Activated T-cell treated with anti-CD3 and anti-CD28 coated beads, Interleukin-2, amount 50 U/mL, for 1 hour (primary cell): Measurements from ENCODE around the gene HMX1.

Experiments used
- DNase-seq: peaks from one replicate; pipeline ENCODE4 v3.0.0-alpha.2; 2020

The HMX1 gene

GRCh38 chr4:8867624-8868320 is 3.9 kb downstream of the HMX1 start:
- DNase-seq = no peak

GRCh38 chr4:8866828-8867623 is 4.6 kb downstream of the HMX1 start:
- no peak for DNase-seq

DNA sequence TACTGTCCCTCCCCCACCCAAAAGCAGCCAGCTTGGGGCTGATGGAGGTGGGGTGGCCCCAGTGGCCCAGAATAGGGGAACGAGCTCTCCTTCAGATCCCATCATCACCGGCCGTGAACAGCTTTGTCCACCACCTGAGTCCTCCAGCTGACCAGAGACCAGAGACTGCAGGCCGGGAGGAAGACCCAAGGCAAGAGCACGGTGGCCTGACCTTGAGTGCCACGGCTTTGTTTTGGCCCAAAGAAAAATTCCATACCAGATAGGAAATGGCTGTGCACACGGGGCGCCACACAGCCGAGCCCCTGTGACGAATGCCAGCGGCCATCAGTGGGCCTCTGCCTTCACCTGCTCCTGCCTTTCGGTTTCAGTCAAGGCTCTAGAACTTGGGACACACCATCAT is 5.2 kb downstream of the HMX1 start:
- no peak for DNase-seq

- DNase-seq = no peak
These were observed 5.8 kb downstream of the HMX1 start for GRCh38 chr4:8865681-8866310.

DNA sequence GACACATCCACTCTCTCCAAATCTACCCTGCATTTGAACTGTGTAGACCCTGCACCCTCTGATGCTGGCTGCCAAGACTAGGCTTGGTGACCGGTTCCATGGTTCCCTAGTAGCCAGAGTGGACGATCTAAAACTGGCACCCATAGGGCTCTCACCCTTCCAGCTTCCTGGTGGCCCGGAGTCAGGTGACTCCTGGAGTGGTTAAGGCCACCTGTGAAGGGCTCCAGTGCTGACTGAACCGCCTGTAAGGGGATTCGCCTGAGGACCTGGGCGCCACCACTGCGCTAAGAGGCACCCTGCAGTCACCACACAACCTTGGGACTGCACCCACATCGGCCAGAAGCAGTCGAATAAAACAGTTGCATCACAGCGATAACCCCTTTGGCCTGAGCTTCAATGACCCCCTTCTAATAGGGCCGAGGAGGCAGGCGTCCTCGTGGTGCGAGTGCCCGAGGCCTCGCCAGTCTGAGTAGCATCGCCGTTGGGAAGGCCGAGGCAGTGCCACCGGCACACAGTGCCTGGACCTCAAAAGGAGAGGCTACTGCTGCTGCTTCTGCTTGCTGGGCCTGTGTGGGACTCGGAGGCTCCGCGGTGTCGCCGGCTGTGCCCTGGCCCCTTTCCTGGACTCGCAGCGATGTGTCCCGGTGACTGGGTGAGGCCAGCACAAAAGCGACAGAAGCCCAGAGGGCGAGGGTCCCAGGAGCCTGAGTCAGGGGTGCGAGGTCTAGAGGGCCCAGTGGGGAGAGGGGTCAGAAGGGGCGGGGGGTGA is 6.5 kb downstream of the HMX1 start:
- DNase-seq = no peak

- DNase-seq = no peak
These were observed 7.7 kb downstream of the HMX1 start for GRCh38 chr4:8863686-8864682.

- DNase-seq = no peak
These were observed 8.6 kb downstream of the HMX1 start for GRCh38 chr4:8862800-8863685.

GRCh38 chr4:8862334-8862733 is 9.3 kb downstream of the HMX1 start:
- no peak for DNase-seq

- no peak for DNase-seq
These were observed 9.9 kb downstream of the HMX1 start for GRCh38 chr4:8861576-8862295.

DNA sequence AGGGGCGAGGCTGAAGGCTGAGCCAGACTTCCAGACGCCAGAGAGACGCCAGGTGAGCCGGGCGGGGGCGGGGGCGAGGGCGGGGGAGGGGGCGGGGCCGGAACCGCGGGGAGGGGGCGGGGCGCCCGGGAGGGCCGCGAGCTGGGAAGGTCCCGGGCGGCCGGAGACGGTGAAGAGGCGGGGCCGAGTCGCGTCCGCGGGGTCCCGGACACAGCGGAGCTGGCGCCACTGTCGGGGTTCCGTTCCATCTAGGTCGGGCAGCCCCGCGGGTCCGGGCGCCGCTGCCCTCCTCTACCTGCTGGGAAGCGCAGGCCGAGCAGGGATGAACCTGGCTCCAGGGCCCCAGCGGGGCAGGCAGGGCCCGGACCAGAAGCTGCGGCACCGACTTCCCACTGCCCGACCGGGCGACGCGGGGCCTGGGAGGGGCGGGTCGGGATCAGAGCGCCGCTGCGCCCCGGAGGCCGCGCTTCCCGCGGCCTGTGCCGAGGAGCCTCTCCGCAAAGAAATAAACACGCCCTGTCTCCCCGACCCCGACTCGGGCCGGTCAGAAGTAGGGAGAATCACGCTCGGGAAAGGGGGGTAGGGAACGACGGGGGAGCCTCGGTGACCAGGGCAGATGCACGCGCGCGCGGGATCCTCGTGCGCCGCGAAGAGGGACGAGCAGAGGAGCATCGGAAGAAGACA is 10.6 kb downstream of the HMX1 start:
- no peak for DNase-seq

DNA sequence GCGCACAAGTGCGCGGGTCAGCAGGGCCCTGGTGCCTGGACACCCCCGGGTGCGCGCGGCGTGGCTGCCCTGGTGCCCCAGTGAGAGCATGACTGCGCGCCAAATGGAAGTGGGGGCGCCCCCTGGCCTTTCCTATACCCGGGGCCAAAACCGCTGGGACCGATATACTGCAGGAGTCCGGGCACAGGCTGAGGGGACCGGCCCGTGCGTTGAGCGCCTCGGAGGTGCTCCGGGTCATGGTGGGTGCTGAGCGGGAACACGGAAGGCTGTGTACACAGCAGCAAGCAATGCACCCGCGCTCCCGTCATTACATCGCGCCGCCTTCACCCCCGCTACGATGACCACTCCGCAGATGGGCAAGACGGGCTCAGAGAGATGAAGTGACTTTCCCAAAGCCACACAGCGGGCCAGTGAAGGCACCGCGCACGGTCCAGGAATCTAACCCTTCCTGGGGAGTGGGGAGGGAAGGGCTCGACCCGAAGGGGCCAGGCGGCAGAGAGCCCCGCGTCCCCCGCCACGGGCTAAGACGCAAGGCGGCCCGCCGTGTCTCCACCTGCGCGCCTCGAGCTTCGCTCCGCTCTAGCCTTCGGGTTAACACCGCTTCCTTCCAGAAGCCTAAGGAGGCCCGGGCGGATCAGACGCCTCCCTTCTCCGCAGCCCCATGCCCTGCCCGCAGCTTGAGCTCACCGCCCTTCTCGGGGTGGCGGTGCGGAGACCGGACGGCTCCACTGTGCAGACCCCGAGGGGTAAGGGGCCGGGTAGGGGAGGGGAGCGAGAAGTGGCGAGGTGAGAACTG is 11.3 kb downstream of the HMX1 start:
- no peak for DNase-seq

DNA sequence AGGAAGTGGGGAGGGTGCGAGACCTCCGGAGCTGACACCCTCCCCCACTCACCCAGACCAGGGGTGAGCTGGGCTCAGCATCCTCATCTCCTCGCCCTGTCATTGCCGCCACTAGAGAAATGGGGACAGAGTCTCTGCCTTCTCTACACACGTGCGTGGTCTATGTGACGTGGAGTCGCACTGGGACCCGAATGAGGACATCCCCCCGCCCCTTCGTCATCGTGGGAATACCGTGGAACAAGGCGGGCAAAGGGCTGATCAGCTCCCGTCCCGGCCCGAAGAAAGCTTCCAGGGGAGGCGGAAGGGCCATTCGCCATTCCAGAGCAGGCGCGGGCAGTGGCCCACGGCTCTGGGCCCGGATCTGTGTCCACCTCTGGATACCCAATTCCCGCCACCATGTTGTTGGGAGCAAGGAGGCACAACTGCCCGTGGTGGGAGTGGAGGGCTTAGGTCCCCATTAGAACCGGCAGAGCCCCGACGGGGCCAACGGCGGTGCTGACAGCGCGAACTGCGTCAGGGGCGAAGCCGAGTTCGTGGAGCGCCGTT is 12.0 kb downstream of the HMX1 start:
- DNase-seq = no peak

DNA sequence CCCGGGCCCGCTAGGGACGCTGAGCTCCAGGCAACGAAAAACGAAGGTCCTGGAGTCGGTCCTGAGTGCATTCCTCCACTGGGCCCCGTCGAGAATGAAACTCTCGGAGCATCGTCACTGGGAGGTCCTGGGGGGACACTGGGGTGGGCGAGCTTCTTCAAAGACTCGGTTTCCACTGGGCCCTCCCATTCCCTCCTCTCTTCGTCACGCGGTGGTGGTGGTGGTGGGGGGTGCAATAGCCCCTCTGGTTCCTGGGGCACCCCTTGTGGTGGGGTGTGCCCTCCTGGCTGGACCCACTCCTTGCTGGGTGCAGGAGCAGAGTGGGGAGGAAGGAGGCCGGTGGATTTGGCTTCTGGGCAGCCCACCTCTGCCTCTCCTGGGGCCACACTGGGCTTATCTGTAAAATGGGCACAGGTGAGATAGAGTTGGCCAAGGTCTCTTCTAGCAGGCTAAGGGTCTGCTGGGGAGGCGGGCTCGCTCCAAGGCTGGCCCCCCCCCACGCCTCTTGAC is 12.9 kb downstream of the HMX1 start:
- DNase-seq = no peak

DNA sequence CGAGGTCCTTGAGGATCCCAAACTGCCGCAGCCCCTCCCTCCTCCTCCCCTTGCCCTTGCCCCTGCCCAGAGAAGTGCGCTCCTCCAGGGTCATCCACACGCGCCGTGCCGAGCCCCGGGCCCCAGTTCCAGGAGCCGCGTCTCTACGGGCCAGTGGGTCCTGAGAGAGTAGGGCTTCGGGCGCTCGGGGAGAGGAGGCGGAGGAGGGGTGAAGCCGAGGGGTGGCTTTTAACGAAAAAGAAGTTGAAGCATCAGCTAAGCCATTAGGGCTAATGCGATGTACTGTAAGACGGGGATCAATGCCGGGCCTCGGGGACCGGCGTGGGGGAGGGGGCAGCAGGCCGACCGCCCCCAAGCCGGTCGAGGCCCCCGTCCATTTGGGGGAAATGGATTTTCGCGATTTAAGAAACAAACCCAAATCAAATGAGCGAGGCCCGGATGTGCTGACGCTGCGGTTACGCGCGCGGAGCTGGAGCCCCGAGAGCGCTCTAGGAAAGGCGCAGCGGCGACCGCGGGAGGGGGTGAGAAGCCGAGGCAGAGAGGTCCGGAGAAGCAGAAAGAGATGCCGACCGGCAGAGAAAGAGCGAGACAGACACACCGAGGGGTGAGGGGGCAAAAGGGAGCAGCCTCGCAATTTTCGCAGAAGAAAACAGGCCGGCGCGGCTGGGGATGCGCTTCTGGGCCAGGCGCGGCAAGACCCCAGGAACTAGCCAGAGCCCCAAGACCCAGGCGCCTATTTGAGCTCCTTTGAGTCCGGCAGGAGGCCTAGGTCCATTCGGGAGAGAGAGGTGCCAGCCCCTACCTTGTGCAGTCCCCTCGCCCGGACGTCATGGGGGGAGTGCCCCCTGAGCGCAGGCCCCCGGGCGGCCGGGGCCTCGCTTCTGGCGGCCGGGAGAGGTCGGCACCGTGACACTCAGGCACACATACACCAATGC is 13.6 kb downstream of the HMX1 start:
- DNase-seq = no peak

DNA sequence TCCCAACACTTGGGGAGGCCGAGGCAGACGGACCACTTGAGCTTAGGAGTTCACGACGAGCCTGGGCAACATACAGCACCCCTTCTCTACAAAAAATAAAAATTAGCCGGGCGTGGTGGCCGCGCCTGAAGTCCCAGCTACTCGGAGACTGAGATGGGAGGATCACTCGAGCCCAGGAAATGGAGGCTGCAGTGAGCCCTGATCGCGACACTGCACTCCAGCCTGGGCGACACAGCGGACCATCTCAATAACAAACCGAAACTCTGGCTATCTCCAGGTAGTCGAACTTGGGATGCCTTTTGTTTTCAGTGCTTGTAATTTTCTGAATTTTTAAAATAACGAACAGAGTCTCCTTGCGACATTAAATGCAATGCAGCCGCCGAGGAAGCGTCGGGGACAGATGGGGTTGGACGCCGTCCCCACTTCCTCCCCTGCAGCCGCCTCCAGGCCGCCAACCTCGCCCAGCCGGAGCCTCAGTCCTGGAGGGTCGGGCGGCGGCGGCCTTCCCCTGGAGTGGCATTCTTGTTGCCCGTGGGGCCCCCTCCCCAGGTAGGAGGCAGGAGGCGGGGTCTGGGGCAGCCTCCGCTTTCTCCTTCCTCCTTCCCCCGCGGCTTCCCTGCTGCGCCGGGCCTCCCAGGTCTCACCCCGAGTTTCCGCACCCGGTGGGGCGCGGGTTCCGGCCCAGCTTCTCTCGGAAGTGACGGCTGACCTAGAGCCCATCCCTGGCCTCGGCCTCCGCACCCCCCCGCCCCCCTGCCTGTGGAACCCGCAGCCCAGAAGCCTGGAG is 14.6 kb downstream of the HMX1 start:
- DNase-seq = no peak

DNA sequence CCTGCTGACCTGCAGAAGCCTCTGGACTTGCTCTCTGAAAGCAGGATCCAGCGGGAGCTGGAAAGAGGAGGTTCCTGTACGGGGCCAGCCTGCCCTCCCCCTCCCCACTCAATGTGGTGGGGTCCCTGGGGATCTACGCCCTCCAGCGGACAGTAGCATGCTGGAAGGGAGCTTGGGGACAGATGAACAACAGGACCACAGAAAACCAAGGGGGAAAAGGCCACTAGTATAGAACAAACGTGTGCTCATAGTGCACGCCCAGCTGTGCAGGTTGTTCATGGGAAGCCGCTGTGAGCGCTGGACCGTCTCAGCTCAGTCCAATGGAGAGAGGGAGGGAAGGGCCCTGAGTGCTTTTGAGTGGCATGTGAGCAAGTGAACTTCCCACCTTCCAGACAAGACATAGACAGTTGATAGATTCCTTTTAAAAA is 15.8 kb downstream of the HMX1 start:
- DNase-seq = no peak
